ENCODE data around the gene CROCC2.

Gene CROCC2

GRCh38 chr2:241009191-241009590 lies 103.1 kb downstream of the CROCC2 start:
- in situ Hi-C loops (cut with MboI; ENCODE audit: low sequenced_read_pairs) = no loop called here

DNA sequence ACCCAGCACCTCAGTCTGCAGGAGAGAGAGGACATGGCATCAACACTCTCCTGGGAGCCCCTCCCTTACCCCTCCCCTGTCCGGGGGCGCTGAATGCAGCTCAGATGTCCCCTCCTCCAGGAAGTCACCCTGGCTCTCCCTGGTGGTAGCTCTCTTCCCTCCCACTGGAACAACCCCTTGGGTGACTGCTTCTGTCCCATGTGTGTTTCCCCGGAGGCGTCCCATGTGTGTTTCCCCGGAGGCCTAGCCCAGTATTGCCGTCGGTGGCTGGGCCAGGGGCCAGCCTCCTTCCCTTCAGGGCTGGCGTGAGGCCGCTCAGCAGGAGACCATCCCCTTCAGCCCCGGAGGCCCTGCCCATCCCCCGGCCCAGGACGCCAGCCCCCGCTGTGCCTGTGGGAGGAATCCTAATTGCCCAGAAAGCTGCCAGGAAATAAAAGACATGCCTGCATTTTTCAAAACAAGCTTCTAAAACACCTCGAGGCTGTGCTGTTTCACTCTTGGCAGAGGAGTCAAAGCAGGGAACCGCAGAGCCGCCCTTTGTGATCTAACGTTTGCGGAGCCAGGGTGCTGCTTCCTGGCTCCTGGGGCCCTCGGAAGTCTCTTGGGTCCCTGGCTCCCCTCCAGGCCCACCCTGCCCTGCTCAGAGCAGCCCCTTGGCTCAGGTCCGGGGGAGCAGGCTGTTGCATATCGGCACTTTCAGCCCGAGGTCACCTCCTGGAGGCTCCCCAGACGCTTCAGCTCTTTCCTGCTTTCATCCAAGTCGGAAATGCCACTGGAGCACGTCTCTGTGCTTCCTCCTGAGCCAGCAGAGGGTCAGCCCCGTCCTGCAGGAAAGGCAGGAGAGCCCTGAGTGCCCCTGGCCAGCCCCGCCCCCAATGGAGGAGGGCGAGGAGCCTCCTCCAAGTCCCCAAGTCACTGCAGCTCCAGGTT lies 103.7 kb downstream of the CROCC2 start:
- in situ Hi-C loops (cut with MboI; ENCODE audit: low sequenced_read_pairs) = no loop called here

GRCh38 chr2:241010531-241011295 lies 104.6 kb downstream of the CROCC2 start:
- in situ Hi-C loops (cut with MboI; ENCODE audit: low sequenced_read_pairs) = no loop called here

DNA sequence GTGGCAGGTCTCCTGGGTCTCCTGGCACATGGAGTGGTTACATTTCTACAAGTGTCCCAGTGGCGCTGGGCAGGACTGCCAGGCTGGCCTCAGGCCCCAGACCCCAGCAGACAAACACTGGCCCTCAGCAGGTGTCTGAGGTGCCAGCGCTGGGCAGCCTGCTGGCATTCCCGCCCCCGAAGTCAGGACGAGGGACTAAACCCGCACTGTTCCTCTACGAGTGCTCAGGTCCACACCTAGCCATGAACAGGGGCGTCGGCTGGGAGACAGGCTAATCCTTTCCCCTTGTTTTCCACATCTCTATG lies 105.1 kb downstream of the CROCC2 start:
- in situ Hi-C loops (cut with MboI; ENCODE audit: low sequenced_read_pairs) = no loop called here

GRCh38 chr2:241011751-241012510 lies 105.8 kb downstream of the CROCC2 start:
- in situ Hi-C loops (cut with MboI; ENCODE audit: low sequenced_read_pairs) = no loop called here

GRCh38 chr2:241014224-241014623 lies 108.1 kb downstream of the CROCC2 start:
- in situ Hi-C loops (cut with MboI; ENCODE audit: low sequenced_read_pairs) = no loop called here

- in situ Hi-C loops (cut with MboI; ENCODE audit: low sequenced_read_pairs) = no loop called here
These were observed 108.6 kb downstream of the CROCC2 start for GRCh38 chr2:241014764-241015163.

GRCh38 chr2:241015439-241015838 lies 109.3 kb downstream of the CROCC2 start:
- in situ Hi-C loops (cut with MboI; ENCODE audit: low sequenced_read_pairs) = no loop called here

GRCh38 chr2:241017228-241017940 lies 111.2 kb downstream of the CROCC2 start:
- in situ Hi-C loops (cut with MboI; ENCODE audit: low sequenced_read_pairs) = no loop called here

DNA sequence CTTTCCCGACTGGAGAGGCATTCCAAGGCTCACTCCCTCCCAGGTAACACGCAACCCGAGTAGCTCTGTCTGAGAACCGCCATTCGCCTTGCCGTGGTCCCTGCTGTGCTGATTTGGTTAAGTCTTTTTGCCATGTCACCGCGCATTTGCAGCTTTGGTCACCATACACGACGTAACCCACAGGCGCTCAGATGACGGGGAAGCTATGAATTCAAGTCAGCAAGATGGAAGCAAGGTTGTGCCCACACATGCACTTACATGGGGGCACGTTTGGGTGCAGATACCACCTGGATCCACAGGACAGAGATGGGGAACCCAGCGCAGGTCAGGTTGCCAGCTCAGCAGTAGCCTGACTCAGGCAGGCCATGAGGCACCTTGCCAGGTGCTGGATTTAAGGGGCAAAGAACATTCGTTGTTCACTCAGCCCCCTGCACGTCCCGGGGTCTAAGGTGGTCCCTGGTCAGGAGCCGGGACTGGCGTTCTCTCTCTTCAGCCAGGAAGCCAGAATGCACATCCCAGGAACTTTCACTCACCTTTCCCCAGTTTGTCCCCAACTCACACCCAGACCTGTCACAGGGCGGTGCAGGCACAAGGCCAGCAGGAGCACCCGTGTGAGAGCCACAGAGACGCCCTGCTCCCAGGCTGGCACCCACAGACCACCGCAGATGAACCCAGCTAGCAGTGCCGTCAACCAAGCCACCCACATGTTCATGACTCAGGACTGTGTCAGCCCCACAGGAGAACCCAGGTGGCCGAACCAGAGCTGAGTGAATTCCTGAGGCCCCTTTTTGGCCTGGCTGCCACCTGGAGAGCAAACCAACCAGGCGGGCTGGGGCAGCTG lies 112.1 kb downstream of the CROCC2 start:
- in situ Hi-C loops (cut with MboI; ENCODE audit: low sequenced_read_pairs) = no loop called here

GRCh38 chr2:241019441-241020139 lies 113.5 kb downstream of the CROCC2 start:
- in situ Hi-C loops (cut with MboI; ENCODE audit: low sequenced_read_pairs) = no loop called here

GRCh38 chr2:241020201-241020600 lies 114.1 kb downstream of the CROCC2 start:
- in situ Hi-C loops (cut with MboI; ENCODE audit: low sequenced_read_pairs) = no loop called here

DNA sequence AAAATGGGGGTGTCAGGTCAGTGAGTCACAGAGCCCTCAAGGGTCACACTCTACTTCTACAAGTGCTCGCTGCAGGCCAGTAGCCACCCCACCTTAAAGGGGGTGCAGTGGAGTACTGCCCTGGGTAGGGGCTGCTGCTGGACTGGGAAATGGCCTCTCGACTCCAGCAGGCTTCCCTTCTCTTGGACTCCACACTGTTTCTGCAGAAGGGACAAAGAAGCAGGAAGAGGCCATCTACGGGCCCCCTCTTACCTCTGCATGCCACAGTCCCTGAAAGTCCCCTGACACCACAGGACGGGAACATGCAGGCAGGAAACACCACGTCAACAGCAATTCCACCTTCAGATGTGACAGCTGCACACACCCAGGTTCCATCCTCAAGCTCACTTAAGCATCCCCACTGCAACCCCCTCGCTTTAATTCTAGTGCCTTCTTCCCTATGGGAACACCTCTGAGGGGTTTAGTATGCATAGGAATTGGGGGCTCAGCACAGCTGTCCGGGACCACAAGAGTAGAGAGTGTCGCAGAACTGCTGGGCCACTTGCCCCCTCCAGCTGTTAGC lies 114.6 kb downstream of the CROCC2 start:
- in situ Hi-C loops (cut with MboI; ENCODE audit: low sequenced_read_pairs) = no loop called here

GRCh38 chr2:241025639-241026038 lies 119.5 kb downstream of the CROCC2 start:
- in situ Hi-C loops (cut with MboI; ENCODE audit: low sequenced_read_pairs) = no loop called here

DNA sequence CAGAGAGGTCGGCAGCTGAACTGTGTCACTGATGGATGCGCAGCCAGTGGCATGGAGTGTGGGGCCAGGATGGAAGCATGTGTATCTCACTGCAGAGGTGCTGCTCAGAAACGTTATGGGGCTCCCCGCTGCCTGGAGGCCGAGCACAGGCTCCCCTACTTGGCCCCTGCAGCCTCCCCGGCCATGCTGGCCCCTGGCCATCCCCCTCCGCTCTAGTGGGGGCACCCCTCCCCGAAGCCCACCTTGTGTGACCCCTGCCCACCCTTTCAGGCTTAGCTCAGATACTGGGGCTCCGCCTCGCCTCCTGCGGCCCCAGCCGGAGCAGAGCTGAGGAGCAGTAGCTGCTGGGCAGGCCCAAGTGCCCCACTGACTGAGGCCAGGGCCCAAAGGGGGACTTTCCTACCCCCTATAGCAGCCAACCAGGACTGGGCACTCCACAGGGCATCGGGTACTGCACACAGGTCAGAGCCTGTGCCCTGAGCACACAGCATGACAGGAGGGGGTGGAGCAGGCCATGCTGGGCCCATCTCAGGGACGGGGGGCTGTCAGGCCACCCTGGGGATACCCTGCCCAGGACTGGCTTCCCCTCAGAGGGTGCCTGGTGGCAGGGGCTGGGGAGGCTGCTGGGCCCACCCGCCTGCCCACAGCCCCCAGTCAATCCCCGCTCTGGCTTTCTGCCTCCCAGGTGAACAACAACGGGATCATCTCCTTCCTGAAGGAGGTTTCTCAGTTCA lies 123.6 kb downstream of the CROCC2 start:
- in situ Hi-C loops (cut with MboI; ENCODE audit: low sequenced_read_pairs) = no loop called here

GRCh38 chr2:241030333-241030680 lies 124.2 kb downstream of the CROCC2 start:
- in situ Hi-C loops (cut with MboI; ENCODE audit: low sequenced_read_pairs) = no loop called here

GRCh38 chr2:241030883-241031282 lies 124.7 kb downstream of the CROCC2 start:
- in situ Hi-C loops (cut with MboI; ENCODE audit: low sequenced_read_pairs) = no loop called here

DNA sequence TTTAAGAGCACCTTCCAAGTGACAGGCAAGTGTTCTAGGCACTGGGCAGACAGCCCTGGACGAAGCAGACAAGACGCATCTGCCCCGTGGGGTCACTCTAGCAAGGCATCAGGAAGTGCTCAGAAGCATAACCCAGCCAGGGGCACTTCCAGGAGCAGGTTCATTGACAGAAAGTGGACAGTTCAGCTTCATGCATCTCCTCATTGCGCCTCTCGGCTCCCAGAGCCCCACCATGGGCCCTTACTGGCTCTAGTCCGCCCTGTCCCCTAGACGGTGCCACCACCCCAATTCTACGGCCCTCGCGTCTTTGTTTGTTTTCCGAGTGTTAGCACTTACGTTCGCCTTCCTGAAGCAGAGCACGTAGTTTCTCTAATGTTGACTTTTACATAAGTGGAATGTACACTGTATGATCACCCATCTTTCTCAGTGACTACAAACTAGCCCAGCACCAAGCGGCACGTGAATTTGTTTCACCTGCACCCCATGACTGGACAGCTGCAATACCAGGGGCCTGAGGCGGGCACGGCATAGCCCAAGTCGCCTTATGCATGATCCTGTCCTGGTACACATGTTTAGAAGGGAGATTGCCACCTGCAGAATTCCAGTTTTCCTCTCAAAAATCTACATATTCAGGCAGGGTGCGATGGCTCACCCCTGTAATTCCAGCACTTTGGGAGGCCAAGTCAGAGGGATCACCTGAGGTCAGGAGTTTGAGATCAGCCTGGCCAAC lies 125.5 kb downstream of the CROCC2 start:
- in situ Hi-C loops (cut with MboI; ENCODE audit: low sequenced_read_pairs) = no loop called here

Measured in hTERT RPE-1 (cell line).